HG02970 (cell line): ENCODE data around the gene AMER1.

Source experiments
- ATAC-seq: cut with Tn5 transposase; IDR thresholded peaks from one replicate; pipeline ENCODE4 v1.9.1; 2021; ENCODE audit warnings: mild to moderate bottlenecking, moderate library complexity, moderate number of reproducible peaks; ENCODE audit not compliant: unreplicated experiment, low FRiP score

Gene AMER1

GRCh38 chrX:64186974-64187761 is 18.3 kb downstream of the AMER1 start:
- no peak for ATAC-seq

- no peak for ATAC-seq
Measured at GRCh38 chrX:64184396-64184795, 21.1 kb downstream of the AMER1 start.

GRCh38 chrX:64182208-64182607 is 23.3 kb downstream of the AMER1 start:
- no peak for ATAC-seq

DNA sequence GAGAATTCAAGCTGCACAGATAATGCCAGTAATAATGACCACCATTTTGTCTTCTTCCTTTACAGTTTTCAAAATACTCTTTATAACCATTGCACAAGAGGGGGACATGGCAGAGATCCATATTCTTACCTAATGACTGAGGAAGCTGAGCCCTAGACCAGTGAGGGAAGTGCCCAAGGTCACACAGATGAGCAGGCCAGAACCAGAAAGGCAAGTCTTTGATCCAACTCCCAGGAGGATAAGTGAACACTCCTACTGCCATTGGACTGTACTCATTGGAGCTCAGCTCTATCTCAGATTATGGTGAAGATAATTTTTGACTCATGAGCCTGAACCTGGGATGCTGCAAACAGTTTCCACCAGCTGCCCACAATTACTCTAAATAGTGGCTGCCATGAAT is 28.6 kb downstream of the AMER1 start:
- no peak for ATAC-seq

DNA sequence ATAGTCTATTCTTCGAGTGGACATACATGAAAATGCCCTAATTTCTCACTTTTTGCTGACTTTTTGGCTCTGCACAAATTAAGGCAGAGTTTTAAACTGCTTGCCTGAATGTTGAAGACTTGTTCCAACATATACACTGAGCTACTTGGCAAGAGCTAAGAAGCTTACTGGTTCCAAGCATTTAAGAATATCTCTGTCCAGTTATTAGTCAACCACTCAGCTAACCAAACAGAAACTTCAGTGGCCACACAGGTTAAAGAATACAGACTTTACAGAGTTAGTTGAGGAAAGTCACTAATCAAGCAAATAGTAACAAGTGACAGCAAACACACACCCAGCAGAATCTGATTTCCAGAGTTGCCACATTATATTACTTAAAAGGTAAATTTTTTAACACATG is 35.5 kb downstream of the AMER1 start:
- ATAC-seq = no peak

- no peak for ATAC-seq
Measured at GRCh38 chrX:64152857-64153256, 52.7 kb downstream of the AMER1 start.

- ATAC-seq = no peak
Measured at GRCh38 chrX:64151911-64152310, 53.6 kb downstream of the AMER1 start.

DNA sequence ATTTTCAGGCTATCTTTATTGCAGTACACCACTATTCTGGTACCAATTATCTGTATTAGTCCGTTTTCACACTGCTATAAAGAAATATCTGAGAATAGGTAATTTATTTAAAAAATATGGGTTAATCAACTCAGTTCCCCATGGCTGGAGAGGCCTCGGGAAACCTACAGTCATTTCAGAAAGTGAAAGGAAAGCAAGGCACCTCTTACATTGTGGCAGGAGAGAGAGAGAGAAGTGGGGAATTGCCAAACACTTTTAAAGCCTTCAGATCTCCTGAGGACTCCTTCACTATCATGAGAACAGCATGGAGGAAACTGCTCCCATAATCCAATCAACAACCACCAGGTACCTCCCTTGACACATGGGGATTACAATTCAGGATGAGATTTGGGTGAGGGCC is 54.7 kb downstream of the AMER1 start:
- no peak for ATAC-seq
